Kidney capillary endothelial cell (primary cell): ENCODE measurements around the gene EPB41.
"Not testable (repeated sequence)": the region's sequence is repeated elsewhere in the genome, so short reads cannot be mapped to it uniquely, and the experiment has no call there.

ENCODE experiments used
- DNase-seq: peaks from one replicate; pipeline ENCODE4 v3.0.0-alpha.2; 2018; ENCODE audit warnings: low spot score

Gene EPB41

DNA sequence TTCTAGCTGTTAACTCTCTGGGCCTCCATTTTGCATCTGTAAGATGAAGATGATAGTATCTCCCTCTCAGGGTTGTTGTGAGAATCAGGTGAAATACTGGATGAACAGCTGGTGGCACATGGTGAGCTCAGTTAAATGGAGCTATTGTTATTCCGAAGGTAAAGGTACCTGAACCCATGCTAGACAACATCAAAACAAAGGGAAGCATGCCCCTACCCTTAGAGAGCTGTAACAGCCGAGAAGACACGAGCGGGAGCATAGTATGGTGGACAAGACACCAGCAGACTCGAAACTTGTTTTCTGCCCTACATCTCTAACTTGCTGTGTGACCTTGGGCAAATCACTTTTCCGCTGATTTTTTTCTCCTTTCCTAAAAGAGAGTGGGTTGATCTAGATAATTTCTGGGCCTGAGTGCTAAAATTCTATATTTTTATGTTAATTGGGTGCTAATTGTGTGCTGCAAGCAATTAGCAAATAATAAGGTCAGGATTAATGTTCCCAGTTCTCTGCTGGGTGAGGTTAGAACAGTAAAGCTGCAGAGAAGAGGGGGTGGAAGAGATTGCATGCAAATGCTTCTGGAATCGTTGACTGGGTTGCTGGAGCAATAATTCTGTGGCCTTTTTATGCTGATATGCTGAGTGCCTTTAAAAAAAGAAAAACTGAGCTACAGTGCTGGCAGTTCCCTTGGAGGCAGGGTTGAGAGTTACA, 198.5 kb downstream of the EPB41 start:
- DNase-seq, result no peak

DNA sequence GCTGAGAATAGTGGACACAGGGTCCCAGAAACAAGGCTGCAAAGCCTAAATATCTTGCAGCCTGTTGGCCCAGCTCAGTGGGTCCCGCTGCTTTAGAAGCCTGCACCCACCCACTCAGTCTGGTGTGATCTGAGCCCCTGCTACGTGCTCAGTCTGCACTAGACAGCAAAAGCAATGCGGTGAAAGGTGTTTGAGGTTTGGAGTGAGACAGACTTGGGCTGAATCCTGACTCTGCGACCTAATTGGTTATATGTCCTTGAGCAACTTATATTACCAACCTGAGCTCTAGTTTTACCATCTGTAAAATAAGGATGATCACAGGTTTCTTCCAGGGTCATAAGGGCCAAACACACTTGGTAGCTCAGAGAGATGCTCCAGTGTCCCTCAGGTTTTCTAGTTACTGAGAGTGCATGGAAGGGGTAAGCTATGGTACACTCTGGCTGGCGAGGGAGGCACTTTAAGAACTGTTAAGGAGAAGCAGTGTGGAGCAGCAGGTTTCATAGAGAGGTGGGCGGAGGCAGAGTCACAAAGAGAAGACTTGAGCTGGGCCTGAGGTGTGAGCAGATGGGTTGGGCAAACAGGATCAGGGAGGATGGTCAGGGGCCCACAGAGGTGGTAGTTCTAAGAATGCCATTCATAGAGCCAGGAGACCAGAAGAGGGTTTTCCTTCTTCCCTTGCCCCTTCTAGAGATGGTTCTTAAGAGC, 199.2 kb downstream of the EPB41 start:
- no peak for DNase-seq

DNA sequence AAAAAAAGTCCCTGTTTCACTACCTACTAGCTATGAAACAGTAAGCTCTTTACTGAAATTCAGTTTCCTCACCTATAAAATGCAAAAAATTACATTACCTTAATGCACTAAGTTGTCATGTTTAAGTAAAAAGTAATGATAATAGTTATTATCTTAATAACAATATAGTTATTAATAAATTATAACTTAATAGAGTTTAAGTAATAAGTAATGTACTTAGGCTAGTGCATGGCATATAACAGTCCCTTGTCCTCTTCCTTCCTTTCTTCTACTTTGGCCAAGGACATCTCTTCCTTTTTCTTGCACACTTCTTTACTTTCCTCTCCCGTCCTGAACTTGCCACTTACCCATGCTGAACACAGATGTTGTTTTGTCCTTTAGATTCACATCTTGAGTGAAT, 200.3 kb downstream of the EPB41 start:
- DNase-seq, result no peak

DNA sequence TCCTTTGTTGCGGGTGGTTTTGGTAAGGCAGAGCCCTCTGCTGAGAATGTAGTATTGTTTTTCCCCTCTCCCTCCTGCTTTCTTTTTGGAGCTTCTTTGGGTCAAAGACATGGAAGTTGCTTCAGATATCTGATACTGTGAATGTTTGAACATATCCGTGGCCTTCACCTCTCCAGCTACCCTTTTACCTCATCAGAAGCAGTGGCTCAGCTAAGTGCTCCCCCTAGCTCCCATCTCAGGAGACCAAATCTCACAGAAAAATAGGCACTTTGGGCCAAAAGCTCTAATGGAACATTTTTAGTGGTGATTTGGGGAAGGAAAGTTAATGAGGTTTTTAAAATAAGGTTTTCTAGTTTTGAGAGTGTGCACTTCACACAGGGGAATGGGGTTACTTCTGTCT, 203.0 kb downstream of the EPB41 start:
- no peak for DNase-seq

DNA sequence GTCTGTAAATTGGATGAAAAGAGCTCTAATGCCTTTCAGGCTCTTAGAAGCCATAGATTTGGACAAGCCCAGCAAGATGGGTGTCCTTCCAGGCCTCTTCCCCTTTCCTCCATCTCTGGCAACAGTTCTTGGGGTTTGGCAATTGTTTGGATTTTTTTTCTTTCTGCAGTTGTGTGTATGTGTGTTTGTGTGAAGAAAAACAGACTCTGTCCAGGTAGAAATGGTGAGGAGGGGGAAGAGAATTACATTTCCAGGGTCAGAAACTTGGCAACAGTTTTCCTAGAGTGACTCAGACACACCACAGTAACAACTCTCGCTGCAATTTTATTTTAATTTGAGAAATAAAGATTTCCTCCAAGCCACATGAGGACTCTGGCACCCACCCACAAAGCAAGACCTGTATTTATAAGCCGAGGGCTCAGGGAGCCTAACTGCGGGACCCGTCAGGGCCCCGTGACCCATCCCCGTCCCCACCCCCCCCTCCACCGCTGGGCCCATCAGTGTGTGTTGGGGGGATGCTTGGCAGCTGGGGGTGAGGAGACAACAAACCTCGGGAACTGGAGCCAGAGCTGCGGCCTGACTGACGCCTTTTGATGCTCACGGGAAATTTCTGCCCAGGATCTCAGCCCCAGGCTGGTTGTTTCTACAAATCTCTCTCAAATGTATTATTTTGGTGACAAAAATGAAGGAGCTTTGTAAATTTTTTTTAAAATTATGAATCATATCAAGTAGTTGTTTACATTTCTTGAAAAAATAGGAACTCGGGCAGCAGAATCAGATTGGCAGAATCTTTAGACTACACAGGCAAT, 205.0 kb downstream of the EPB41 start:
- DNase-seq, result no peak

DNA sequence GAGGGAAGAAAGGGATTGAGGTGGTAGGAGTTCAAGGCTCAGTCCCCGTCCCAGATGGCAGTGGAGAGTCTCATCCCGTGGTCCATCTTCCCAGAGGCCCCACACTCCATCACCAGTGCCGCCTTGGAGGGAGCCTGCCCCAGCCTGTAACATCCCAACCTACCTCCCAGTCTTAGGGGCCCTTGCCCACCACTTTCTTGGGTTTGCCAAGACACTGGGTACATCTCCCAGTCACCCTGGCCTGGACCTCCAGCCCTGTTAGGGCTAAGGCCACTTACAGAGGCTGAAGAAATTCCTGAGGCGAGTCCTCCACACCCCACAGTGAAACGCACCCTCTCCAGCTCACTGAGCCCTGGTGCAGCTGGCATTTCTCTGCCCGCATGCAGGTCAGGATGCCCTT, 206.0 kb downstream of the EPB41 start:
- DNase-seq, result no peak

DNA sequence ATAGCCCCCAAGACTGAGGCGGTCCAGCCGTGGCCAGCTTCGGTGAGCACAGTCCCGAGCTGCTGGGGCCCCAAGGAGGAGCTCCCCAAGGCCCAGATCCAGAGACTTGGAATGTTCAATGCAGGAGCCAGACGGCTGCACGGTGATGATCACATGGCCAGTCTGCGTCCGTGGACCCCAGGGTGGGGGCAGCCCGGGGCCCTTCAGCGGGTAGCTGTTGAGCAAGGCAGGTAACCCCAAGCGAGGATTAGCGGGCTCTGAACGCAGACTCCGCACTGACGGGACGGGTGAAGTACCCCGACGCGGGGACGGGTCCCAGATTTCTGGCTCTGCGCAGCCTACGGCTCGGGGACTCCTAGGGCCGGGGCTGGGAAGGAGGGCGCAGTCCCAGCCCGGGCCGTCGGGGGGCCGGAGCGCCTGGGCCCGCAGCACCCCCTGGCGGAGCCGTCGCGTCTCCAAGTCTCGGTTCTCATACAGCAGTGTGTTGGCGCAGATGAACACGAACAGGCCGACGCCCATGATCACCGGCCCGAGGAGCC, 206.6 kb downstream of the EPB41 start:
- peak; percentile 25 for DNase-seq

DNA sequence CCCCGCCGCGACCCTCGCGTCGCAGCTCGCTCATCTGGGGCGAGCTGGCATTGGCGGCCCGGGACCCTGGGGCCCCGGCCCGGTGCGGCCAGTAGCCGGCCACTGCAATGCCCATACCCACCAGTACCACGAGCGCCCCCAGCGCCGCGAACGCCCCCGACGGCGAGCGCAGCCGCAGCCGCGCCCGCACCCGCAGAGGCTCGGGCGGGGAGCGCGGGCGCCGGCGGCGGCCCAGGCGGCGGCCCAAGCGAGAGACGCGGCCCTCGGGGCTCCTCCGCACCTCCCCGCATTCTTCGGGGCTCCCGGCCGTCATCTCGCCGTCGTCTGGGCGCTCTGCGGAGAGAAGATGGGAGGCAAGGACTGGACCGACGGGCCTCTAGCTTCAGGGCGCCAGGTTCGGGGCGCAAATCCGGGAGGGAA, 207.2 kb downstream of the EPB41 start:
- DNase-seq, result no peak

DNA sequence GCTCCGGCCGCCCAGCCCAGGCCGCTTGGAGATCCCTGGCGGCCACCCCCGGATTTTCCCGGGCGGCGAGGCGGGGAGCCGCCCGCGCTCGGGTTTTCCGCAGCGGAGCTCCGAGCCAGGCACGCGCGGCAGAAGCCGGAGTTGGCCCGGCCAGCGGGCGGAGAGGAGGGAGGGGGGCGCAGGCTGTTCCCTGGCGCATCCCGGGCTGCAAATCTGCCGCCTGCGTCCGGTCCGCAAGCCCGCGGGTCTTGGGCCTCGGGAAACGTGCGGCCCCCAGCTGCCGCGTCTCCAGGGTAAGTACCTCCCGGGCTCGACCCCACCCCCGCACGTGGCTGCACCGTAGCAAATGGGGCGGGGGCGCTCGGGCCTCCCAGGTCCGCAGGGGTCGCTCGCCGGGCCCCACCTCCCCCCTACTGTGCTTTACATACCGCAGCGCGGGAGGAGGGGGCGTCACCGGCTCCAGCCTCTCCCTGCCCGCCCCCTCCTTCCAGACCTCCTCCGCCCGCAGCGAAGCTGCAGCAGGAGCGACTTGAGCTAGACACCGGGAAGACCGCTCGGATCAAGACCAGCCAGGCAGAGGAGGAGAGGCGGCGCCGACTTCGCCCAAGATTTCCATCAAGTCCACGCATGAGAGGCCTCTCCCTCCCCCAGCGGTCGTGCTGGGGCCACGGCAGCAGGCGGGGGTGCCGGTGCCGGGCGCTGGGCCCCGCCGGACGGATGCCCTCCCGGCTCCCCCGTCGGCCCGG, 207.7 kb downstream of the EPB41 start:
- DNase-seq, result no peak

DNA sequence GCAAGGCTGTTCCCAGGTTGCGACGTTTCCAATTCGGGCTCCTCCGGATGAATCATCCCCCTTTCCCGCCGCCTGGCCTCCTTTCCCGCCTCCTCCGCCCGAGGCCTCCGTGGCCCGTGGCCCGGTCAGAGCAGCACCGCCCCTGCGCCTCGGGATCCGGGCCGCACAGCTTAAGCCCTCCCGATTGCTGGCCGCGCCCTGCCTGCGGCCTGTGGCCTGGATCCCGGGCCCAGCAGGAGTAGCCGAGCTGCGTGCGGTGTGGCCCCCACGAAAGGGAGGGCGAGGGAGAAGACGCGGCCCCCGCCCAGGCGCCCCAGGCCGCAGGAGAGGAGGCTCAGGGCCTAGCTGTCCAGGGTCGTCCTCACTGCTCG, 208.3 kb downstream of the EPB41 start:
- no peak for DNase-seq

DNA sequence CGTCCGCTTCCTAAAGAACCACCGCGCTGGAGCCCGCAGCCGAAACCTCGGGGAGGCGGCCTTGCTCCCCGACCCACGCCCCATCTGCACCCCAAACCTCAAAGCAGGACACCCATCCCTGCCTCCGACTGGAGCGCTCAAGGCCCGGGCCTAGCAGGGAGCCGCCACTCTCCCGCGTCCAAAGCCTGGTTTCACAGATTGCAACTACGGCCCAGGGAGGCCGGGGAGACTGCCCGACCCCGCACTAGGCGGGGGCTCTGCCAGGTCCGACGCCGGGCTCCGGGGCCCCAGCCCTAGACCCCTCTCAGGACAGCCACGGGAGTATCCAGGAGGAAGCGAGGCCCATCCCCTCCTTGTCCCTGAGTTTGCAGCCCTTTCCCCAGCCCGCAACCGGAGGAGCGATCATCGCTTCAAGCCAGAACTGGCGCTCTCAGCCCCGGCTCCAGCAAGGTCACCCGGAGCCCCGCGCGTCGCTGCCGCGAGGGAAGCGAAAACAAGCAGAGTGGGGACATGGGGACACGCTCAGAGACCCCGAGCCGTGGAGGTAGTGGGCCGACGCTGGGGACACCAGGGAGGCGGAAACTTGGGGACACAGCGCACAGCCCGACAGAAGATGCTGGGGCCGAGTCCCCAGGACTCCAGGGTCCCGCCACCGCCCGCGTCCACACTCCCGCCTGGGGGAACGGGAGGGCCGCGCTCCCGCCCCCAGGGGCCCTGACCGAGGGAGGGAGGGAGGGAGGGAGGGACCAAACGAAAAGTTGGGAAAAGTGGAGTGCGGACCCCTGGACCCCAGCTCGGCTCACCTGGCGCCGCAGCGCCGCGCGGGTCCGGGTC, 208.9 kb downstream of the EPB41 start:
- DNase-seq, result no peak

DNA sequence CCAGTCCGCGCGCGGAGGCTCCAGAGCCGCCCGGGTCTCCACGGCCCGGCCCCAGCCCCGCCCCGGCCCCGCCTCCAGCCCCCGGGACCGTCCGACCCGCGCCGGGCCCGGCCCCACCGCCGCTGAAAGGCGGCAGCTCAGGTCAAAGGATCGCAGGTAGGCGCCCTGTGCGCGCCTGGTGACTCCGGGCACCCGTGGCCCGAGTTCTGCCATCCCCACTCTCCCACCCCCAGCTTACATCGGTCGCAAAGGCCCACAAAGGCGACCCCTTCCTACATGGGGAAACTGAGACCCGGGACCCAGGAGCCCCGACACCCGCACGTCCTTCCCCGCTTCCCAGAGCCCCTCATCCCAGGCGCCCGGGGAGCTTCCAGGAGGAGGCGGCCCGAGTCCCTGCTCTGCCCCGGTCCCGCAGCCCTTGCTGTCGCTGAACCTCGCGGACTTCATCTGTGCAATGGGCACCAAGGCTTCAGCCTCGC, 209.6 kb downstream of the EPB41 start, which contains the start of gene TMEM200B:
Gene TMEM200B (minus strand): TSS at position 17 of the 479 bp plus-strand sequence. CDS start 2,075 bp downstream, outside the sequence.
- DNase-seq, result no peak

DNA sequence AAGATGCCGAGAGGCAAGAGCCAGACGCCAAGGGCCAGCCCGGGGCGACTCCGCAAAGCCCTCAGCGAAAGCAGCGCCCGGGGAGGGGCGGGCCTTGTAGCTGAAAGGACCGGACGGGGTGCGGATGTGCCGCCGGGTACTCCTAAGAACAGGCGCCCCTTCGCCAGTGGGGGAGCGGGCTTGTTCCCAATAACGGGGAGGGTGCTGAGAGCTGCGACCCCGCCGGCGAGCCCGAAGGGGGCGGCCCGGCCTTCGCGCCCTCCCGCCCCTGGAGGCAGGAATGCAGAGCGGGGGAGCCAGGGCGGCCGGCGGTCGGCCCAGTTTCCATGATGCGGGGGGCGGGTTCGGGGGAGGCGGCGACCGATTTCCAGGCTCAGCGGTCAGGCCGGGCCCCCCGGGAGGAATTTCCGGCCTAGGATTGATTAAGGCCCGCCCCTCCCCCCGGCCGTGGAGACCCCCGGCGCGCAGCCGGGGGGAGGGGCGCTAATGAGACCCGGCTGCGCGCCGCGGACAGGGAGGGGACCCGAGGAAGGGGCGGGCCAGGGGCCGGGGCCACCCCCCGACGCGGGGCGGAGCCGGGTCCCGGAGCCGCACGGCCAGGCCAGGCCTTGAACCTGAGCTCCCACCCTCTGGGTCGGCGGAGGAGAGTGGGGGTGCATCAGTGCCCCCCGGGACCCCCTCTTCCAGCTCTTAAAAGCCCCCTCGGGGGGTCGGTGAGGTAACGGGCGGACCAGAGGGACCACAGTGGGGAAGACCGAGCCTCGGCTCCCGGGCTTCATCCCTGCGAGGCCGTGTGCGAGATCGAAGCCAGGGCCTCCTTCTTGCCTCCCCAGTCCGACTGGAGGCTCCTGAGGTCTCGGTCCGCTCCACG, 210.2 kb downstream of the EPB41 start:
- DNase-seq, result peak; percentile 20

DNA sequence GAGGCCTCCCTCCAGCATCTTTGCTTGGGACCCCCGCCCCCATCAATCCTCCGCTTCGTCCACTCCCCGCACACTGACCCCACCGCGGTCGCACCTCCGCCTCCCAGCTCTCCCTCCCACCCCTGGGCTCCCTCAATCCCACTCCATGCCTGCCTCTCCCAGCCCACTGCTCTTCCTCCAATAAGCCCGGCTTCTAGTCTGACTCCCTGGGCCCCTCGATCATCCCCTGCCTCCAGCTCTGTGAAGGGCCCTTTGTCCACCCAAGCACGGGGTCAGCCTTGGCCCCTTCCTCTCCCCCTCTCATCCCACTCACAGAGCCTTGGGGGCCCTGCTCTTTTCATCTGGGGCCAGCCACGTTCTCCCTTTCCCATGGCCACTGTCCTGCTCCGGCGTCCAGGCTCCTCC, 210.9 kb downstream of the EPB41 start:
- no peak for DNase-seq

DNA sequence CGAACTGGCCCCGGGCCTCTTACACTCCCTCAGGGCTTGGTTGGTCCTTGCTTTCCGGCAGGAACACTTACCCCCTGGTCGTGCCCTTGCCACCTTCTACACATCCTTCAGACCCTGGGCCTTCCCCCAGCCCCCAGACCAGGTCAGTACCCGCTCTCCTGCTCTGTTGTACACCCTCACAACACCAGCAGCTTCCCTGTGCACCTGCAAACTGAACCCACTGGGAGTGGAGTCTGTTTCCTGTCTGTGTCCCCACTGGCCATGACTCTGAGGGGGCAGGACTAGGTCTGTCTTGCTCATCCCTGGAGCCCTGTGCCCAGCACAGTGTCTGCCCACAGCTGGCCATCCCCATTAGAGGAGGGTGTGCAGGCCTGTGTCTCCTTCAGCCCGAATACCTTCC, 211.4 kb downstream of the EPB41 start:
- DNase-seq, result no peak

DNA sequence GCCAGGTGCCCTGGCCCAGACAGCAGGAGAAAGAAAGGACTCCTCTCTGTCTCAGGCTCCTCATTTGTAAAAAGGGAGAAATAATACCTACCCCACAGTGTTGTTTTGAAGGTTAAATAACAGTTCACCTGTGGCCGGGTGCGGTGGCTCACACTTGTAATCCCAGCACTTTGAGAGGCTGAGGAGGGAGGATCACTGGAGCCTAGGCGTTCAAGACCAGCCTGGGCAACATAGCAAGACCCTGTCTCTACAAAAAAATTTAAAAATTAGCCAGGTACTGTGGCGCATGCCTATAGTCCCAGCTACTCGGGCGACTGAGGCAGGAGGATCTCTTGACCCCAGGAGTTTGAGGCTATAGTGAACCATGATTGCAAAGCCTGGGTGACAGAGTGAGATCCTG, 211.8 kb downstream of the EPB41 start:
- DNase-seq, result no peak

DNA sequence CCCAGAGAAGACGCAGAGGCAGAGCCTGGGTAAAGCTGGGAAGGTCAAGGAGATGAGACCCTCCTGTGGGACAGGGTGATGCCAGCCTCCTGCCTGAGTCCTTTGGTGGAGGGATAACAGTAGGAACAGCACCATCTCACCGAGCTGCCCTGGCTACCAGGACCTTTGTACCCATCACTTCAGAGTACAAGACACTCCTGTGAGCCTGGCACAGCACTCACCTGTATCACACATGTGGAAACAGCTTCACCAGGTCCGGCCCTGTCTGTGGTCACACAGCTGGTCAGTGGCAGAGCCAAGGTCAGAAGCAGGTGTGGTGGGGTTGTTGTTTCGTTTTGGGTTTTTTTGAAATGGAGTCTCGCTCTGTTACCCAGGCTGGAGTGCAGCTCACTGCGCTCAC, 214.4 kb downstream of the EPB41 start:
- DNase-seq, result no peak

DNA sequence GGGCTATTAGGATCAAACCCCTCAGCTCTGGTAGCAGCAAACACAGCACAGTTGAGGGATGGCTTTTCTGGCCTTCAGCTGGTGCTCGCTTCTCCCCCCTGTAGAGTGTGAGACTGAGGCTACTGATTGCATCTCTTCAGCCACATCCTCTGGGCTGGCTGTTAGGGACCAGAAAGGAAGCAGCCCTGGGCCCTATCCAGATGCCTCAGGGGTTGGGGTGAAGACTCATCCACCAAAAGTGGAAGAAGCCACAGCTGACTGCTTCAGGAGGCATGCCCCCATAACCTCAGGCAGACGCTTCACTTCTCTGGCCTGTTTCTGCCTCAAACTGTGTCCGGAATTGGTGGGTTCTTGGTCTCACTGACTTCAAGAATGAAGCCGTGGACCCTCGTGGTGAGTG, 215.5 kb downstream of the EPB41 start:
- DNase-seq, result no peak

DNA sequence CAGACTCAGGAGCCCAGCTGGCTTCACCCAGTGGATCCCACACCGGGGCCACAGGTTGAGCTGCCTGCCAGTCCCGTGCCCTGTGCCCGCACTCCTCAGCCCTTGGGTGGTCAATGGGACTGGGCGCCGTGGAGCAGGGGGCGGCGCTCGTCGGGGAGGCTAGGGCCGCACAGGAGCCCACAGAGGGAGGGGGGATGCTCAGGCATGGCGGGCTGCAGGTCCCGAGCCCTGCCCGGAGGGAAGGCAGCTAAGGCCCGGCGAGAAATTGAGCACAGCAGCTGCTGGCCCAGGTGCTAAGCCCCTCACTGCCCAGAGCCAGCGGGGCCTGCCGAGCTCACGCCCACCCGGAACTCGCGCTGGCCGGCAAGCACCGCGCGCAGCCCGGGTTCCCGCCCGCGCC, 216.7 kb downstream of the EPB41 start:
- DNase-seq, result not testable (repeated sequence)
